Astrocyte of the spinal cord (primary cell): ENCODE results near the gene NOM1.

Experiments
- DNase-seq: peaks from one replicate; pipeline ENCODE4 v3.0.0; 2011; ENCODE audit warnings: low read depth, low spot score
- H3K4me3 ChIP-seq: 2 replicates; pipeline ENCODE4 v1.5.1; 2011; ENCODE audit warnings: low read depth, mild to moderate bottlenecking, low read length, moderate library complexity
- CTCF ChIP-seq: IDR thresholded peaks from 2 replicates; pipeline ENCODE4 v1.5.1; 2012; ENCODE audit warnings: low read depth, mild to moderate bottlenecking, low read length, inconsistent platforms
- in situ Hi-C: cut with HindIII; loops from 2 replicates; pipeline ENCODE4 v1.10.0; 2017; ENCODE audit warnings: low sequenced_read_pairs

NOM1 gene

GRCh38 chr7:157010588-157011332, 61.2 kb downstream of the NOM1 start, which contains the start of gene MNX1:
Gene MNX1, minus strand, starts transcription at chr7:157010663. Its CDS starts 313 bp downstream, at chr7:157010350.
- no peak for DNase-seq
- no peak within 1 kb of the TSS for H3K4me3 ChIP-seq

GRCh38 chr7:157011333-157012112, 62.0 kb downstream of the NOM1 start:
- in situ Hi-C loops: no loop called here
- H3K4me3 ChIP-seq: no peak overlapping the region
- DNase-seq: no peak
- TF ChIP-seq CTCF: no peak

More at GRCh38 chr7:157010588-157011332, 61.2 kb downstream of the NOM1 start, which contains the start of gene MNX1:
- in situ Hi-C loops: no loop called here
- no peak for TF ChIP-seq CTCF

GRCh38 chr7:157012113-157012547, 62.6 kb downstream of the NOM1 start:
- no peak overlapping the region for H3K4me3 ChIP-seq
- in situ Hi-C loops: no loop called here
- DNase-seq: no peak
- no peak for TF ChIP-seq CTCF

- in situ Hi-C loops: no loop called here
- no peak for DNase-seq
- no peak for TF ChIP-seq CTCF
- H3K4me3 ChIP-seq: no peak overlapping the region
Measured at GRCh38 chr7:157013101-157013500, 63.6 kb downstream of the NOM1 start.

GRCh38 chr7:157013602-157014549, 64.4 kb downstream of the NOM1 start:
- in situ Hi-C loops: no loop called here
- DNase-seq: no peak
- H3K4me3 ChIP-seq: no peak overlapping the region
- no peak for TF ChIP-seq CTCF
